HG03342 (cell line): ENCODE measurements around the gene APOC3.

Experiments
- ATAC-seq: cut with Tn5 transposase; IDR thresholded peaks from one replicate; pipeline ENCODE4 v1.9.1; 2021; ENCODE audit warnings: mild to moderate bottlenecking, moderate library complexity; ENCODE audit not compliant: unreplicated experiment

APOC3 gene

DNA sequence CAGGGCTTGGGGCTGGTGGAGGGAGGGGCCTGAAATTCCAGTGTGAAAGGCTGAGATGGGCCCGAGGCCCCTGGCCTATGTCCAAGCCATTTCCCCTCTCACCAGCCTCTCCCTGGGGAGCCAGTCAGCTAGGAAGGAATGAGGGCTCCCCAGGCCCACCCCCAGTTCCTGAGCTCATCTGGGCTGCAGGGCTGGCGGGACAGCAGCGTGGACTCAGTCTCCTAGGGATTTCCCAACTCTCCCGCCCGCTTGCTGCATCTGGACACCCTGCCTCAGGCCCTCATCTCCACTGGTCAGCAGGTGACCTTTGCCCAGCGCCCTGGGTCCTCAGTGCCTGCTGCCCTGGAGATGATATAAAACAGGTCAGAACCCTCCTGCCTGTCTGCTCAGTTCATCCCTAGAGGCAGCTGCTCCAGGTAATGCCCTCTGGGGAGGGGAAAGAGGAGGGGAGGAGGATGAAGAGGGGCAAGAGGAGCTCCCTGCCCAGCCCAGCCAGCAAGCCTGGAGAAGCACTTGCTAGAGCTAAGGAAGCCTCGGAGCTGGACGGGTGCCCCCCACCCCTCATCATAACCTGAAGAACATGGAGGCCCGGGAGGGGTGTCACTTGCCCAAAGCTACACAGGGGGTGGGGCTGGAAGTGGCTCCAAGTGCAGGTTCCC lies at the start of gene APOC3:
TSS of gene APOC3 (plus strand) at position 383 of the 659 bp plus-strand sequence. CDS start 676 bp downstream, outside the sequence.
- ATAC-seq = no peak

GRCh38 chr11:116782728-116783127 lies 47.0 kb upstream of the APOC3 start:
- no peak for ATAC-seq

- no peak for ATAC-seq
These were observed 43.4 kb upstream of the APOC3 start for GRCh38 chr11:116786326-116786725.

DNA sequence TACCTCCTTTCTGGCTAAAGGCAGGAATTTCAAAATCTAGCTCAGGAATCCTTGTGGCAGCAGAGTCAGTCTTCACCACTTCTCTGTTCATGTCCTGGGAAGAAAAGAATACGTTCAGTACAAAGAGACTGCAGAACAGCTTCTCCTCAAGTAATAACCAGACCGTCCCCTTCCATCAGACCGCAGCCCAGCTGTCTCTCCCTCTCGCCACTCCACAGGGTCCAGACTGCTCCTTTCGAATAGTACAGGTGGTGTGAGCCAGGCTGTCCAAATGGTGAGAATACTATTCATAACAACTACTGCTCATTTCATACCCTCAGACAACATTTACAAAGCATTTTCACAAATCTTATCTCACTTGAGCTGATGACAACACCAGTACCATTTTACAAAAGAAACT lies 42.7 kb upstream of the APOC3 start:
- no peak for ATAC-seq

- ATAC-seq = peak; percentile 3
These were observed 42.3 kb upstream of the APOC3 start for GRCh38 chr11:116787436-116787785.

GRCh38 chr11:116787786-116788486 lies 41.8 kb upstream of the APOC3 start, which contains the start of gene ZPR1:
TSS of gene ZPR1 (minus strand) at chr11:116788023. CDS start at chr11:116787990, 33 bp downstream.
- peak; percentile 86 for ATAC-seq

DNA sequence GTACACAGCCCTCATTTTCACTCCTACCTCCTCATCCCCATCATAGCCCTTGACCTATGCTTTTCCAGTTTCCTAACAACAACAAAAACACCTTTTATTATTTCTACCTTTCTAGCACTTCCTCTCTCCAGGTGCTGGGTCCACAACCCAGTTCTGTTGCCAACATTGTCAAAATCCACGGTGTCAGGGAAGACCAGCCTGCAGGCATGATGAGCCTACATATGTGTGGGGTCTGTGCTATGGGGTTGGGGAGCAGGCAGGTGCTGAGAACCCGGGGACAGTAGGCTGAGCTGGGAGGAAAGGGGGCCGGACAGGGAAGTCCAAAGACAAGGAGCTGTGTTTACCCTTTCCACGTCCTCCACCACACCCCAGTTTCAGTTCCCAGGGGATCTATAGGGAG lies 41.2 kb upstream of the APOC3 start:
- no peak for ATAC-seq

- no peak for ATAC-seq
These were observed 40.7 kb upstream of the APOC3 start for GRCh38 chr11:116788975-116789374.

- no peak for ATAC-seq
These were observed 39.3 kb upstream of the APOC3 start for GRCh38 chr11:116790167-116791001.

- ATAC-seq = peak; percentile 45
These were observed 38.5 kb upstream of the APOC3 start for GRCh38 chr11:116791002-116791812.

DNA sequence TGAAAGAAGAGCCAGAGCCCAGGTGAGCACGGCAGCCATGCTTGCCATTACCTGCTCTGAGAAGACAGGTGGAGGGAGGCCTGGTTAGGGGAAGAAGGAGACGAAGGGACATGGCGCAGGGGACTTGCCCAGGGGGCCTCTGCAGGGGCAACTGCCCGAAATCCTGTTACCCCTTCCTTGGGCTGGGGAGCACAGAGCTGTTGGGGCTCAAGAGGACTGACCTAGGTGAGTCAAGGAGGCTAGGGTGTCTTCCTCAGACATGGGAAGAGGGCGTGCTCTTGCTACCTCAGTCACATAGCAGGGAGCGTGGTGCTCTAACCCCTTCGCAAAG lies 37.9 kb upstream of the APOC3 start, which contains the start of gene APOA5:
TSS of gene APOA5 (minus strand) at position 67 of the 331 bp plus-strand sequence. CDS start at position 48, 19 bp downstream.
- ATAC-seq = no peak

DNA sequence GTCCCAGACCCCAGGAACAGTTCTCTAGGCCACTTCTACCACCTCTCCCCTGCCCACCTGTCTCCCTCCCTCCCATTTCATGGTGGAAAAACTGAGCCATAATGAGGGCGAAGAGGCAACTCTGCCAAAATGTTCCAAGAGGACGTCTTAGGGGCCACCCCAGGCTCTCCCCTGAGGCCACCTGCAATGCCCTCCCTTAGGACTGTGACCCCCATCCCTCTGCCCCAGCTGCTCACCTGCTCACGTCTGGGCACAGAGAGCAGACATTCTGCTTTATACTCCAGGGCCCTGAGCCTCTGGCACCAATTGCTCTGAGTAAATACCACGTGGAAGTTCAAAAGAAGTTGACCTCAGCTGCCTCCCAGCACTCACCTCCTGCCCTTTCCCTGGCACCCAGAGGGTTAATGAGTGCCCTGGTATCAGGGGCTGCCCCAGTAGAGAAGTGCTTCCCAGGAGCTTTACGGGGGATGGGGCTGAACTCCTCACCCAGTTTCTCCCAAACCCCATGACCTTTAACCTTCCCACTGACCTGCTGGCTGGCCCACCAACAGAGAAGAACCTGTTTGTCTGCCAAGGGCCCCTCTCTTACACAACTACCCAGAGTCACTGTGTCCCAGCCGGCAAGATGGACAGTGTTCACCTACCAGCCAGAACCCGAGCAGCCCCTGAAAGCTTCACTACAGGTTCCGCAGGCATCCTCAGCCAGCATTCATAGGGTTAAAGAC lies 37.4 kb upstream of the APOC3 start:
- no peak for ATAC-seq

DNA sequence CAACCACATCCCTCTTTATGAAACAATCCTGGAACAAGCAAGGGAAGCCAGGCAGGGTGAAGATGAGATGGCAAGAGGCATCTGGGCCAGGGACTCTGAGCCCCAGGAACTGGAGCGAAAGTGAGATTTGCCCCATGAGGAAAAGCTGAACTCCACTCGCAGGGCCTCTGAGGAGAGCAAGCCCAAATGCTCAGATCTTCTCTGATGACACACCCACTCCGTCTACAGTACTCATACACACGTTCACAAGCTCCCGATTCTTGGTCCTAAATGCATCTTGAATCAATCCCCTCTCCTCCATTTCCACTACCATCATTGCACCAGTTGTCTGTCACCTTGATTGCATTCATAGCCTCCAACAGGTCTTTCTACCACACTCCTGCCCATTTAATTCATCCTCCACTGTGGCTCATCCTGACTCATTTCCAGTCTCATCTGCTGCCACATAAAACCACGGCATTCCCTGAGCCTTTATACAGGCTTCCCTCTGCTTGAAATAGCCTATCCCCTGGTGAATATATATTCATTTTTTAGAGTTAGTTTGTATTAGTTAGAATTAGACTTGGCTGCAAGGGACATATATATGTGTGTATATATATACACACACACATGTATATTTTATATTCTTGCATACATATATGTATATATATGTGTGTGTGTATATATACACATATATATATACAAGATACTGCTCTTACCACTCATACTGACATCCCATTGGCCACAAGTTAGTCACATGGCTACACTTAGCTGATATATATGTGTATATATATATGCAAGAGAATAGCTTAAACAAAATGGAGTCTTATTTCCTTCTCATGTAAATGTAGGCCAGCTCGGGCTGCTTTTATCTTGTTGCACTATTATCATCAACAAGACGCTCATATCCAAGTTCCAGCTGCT lies 36.6 kb upstream of the APOC3 start:
- ATAC-seq = no peak

DNA sequence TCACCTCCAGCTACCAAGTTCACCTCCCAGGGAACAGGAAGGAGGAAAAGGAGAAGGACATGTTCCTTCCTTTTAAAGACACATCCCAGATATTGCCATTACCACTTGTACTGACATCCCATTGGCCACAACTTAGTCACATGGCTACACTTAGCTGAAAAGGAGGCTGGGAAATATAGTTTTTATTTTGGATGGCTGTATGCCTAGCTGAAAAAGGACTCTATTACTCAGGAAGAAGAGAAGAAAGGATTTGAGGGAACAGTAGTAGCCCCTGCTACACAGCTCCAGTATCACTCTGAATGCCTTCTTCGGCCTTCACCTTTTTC lies 36.0 kb upstream of the APOC3 start:
- no peak for ATAC-seq

DNA sequence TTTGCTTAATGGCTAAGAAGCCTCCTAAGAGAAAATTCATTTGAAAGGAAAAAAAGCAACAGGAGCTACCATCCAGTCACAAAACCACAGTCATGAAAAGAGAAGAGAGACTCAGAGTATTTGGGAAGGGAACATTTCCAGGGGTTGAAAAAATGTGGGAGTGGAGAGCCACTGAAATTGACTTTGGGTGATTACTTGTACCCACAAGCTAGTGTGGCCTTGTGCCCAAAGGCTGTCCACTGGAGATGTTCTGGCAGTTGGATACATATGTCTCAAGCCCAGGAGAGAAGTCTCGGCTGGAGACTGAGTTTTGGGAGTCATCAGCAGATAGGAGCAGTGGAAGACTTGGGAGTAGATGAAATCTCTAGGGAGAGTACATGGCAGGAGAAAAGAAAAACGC lies 34.9 kb upstream of the APOC3 start:
- no peak for ATAC-seq

DNA sequence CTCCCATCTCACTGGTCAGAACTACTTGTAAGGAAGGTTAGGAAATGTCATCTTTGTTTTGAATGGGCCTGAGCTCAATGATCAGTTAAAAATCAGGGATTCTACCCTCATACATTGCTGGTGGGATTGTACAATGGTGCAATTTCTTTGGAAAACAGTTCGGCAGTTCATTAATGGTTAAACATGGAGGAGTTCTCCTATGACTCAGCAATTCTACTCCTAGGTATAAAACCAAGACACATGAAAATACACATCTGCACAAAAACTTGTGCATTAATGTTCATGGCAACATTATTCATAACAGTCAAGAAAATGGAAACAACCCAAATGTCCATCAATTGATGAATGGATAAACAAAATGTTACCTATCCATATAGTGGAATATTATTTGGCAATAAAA lies 33.2 kb upstream of the APOC3 start:
- no peak for ATAC-seq

DNA sequence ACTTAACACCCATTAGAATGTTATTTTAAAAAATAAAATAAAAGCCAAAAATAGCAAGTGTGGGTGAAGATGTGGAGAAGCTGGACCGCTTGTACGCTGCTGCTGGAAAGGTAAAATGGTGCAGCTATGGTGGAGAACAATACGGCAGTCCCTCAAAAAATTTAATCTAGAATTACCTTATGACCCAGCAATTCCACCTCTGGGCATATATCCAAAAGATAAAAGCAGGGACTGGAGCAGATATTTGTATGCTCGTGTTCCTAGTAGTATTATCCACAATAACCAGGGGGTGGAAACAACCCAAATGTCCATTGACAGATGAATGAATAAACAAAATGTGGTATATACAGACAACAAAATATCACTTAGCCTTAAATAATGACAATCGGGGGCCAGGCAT lies 31.9 kb upstream of the APOC3 start:
- ATAC-seq = no peak

DNA sequence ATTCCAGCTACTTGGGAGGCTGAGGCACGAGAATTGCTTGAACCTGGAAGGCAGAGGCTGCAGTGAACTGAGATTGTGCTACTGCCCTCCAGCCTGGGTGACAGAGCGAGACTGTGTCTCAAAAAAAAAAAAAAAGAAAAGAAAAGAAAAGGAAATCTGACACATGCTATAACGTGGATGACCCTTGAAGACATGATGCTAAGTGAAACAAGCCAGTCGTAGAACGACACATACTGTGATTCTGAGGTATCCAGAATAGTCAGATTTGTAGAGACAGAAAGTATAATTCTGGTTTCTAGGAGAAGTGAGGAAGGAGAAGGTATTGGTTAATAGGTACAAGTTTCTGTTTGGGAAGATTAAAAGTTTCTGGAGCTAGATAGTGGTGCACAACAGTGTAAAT lies 31.3 kb upstream of the APOC3 start:
- ATAC-seq = no peak

DNA sequence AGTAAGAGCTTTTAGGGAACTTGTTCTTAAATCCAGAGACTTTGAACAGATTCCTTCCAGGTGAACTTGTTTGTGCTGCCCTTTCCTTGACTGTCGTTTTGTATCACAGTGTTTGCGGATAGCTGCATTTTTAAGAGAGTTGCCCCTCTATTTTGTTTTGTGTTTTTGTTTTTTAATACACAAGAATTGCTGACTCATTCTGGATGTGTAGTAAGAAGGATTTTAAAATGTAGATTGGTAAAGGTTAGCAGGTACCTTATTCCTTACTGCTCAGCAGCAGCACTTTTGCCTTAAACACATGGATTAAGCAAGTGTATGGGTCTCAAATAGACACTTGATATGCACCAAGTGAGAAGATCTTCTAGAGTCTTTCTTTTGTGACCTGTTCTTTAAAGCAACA lies 29.1 kb upstream of the APOC3 start:
- no peak for ATAC-seq
